ENCODE data around the gene KLC3. TPM values are rescaled to one million over a fixed set of nuclear protein-coding genes. Genes with fewer than 3 reads are reported as not detected.
"Not testable (repeated sequence)": the region's sequence is repeated elsewhere in the genome, so short reads cannot be mapped to it uniquely, and the experiment has no call there.

KLC3 gene
- total RNA-seq, 1 donor from 2014 or later = 0.22 TPM

GRCh38 chr19:45323671-45324081, 16.9 kb upstream of the KLC3 start:
- TF ChIP-seq, protein P1, sequence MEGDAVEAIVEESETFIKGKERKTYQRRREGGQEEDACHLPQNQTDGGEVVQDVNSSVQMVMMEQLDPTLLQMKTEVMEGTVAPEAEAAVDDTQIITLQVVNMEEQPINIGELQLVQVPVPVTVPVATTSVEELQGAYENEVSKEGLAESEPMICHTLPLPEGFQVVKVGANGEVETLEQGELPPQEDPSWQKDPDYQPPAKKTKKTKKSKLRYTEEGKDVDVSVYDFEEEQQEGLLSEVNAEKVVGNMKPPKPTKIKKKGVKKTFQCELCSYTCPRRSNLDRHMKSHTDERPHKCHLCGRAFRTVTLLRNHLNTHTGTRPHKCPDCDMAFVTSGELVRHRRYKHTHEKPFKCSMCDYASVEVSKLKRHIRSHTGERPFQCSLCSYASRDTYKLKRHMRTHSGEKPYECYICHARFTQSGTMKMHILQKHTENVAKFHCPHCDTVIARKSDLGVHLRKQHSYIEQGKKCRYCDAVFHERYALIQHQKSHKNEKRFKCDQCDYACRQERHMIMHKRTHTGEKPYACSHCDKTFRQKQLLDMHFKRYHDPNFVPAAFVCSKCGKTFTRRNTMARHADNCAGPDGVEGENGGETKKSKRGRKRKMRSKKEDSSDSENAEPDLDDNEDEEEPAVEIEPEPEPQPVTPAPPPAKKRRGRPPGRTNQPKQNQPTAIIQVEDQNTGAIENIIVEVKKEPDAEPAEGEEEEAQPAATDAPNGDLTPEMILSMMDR (IDR thresholded peaks at IDR 0.05) = no peak
- Mint-ChIP-seq H3K9me3 (ENCODE audit: low read depth) (no peaks in the 10 kb centered on the region), H3K27me3 (ENCODE audit: low read depth) (no peaks in the 10 kb centered on the region), H3K36me3 (ENCODE audit: low read depth) (no peaks in the 10 kb centered on the region), H3K27ac (ENCODE audit: unreplicated experiment) (no peak overlapping the region), H3K4me1 (ENCODE audit: low read depth) (peaks cover 12% of the 10 kb centered on the region), H3K4me3 (ENCODE audit: unreplicated experiment) (peak overlapping the region; percentile 55)
- no peak for DNase-seq (ENCODE audit: low spot score)

DNA sequence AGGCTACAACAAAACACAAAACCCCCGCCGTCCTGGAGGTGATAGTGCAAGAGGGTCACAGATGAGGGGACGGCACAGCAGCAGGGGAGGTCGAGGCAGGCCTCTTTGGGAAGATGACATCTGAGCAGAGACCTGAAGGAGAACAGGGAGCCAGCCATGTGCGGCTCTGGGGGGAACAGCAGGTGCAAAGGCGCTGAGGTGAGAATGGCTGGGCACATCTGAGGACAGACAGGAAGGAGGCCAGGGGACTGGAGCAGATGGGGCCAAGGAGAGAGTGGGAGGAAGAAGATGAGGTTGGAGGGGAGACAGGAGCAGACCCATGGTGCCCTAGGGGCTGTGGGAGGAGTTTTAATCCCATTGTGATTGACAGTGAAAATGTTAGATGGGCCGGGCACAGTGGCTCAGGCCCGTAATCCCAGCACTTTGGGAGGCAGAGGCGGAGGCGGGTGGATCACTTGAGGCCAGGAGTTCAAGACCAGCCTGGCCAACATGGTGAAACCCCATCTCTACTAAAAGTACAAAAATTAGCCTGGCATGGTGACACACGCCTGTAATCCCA, 16.1 kb upstream of the KLC3 start:
- Mint-ChIP-seq H3K9me3 (ENCODE audit: low read depth) (no peaks in the 10 kb centered on the region), H3K27me3 (ENCODE audit: low read depth) (no peaks in the 10 kb centered on the region), H3K27ac (ENCODE audit: unreplicated experiment) (no peak overlapping the region), H3K4me3 (ENCODE audit: unreplicated experiment) (peak overlapping the region; percentile 55), H3K4me1 (ENCODE audit: low read depth) (peaks cover 12% of the 10 kb centered on the region), H3K36me3 (ENCODE audit: low read depth) (no peaks in the 10 kb centered on the region)
- DNase-seq (ENCODE audit: low spot score) = no peak
- TF ChIP-seq, protein P1 (IDR thresholded peaks at IDR 0.05) = no peak

DNA sequence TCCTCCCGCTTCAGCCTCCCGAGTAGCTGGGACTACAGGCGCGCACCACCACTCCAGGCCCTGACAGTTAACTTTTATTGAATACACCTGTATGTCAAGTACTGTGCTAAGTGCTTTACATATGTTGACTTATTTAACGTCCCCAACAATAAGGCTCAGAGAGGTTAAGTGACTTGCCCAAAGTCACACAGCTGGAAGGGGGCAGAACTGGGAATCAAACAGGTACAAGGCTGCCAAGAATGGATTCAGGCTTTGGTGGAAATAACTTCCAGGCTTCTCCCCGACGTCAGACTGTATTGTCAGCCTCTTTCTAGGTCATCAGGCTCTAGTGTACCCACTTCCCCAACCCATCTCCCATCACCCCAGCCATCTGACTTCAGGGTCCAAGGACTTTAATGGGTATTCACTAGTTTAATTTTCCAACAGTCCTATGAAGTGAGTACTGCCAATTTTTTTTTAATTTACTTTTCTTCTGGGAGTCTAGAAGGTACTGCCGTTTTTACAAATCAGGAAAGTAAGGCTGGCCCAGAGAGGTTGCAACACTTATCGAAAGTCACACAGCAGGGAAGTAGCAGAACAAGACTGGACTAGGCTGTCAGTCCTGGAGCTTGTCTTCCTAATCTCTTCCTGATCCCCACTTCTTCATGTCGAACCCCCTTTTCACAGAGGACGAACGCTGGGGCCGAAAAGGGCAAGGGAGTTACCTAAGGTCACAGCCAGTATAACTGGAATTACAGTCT, 13.0 kb upstream of the KLC3 start:
- no peak overlapping the region for H3K4me3 Mint-ChIP-seq (ENCODE audit: unreplicated experiment)
- no peak for DNase-seq (ENCODE audit: low spot score)
- H3K4me1 Mint-ChIP-seq (ENCODE audit: low read depth) = peaks cover 12% of the 10 kb centered on the region
- H3K27ac Mint-ChIP-seq (ENCODE audit: unreplicated experiment) = no peak overlapping the region
- TF ChIP-seq, protein P1 (IDR thresholded peaks at IDR 0.05) = no peak
- no peaks in the 10 kb centered on the region for H3K9me3 Mint-ChIP-seq (ENCODE audit: low read depth)
- H3K27me3 Mint-ChIP-seq (ENCODE audit: low read depth) = no peaks in the 10 kb centered on the region
- no peaks in the 10 kb centered on the region for H3K36me3 Mint-ChIP-seq (ENCODE audit: low read depth)

DNA sequence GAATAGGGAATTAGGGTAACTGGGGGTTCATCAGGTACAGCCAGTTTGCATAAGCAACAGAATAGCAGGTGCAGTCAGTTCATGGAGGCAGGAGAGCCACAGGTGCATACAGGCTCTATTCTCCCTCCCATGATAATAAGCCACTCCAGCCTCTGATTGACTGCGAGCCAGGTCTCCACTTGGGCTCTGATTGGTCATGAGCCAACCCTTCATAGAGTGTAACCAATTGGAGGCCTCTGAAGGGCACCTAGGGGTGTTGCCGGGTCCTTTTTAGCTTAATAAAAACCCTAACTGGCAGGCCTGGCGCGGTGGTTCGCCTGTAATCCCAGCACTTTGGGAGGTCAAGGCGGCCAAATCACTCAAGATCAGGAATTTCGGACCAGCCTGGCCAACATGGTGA, 9.1 kb upstream of the KLC3 start:
- no peak overlapping the region for H3K4me3 Mint-ChIP-seq (ENCODE audit: unreplicated experiment)
- H3K9me3 Mint-ChIP-seq (ENCODE audit: low read depth) = no peaks in the 10 kb centered on the region
- H3K27me3 Mint-ChIP-seq (ENCODE audit: low read depth) = no peaks in the 10 kb centered on the region
- TF ChIP-seq, protein P1 (IDR thresholded peaks at IDR 0.05) = no peak
- no peak for DNase-seq (ENCODE audit: low spot score)
- H3K36me3 Mint-ChIP-seq (ENCODE audit: low read depth) = no peaks in the 10 kb centered on the region
- no peak overlapping the region for H3K27ac Mint-ChIP-seq (ENCODE audit: unreplicated experiment)
- peaks cover 1% of the 10 kb centered on the region for H3K4me1 Mint-ChIP-seq (ENCODE audit: low read depth)

GRCh38 chr19:45333609-45334303, 6.8 kb upstream of the KLC3 start:
- no peaks in the 10 kb centered on the region for H3K9me3 Mint-ChIP-seq (ENCODE audit: low read depth)
- no peak for DNase-seq (ENCODE audit: low spot score)
- TF ChIP-seq, protein P1 (IDR thresholded peaks at IDR 0.05) = no peak
- H3K27me3 Mint-ChIP-seq (ENCODE audit: low read depth) = no peaks in the 10 kb centered on the region
- H3K4me1 Mint-ChIP-seq (ENCODE audit: low read depth) = peaks cover 3% of the 10 kb centered on the region
- no peak overlapping the region for H3K4me3 Mint-ChIP-seq (ENCODE audit: unreplicated experiment)
- H3K27ac Mint-ChIP-seq (ENCODE audit: unreplicated experiment) = no peak overlapping the region
- H3K36me3 Mint-ChIP-seq (ENCODE audit: low read depth) = no peaks in the 10 kb centered on the region

DNA sequence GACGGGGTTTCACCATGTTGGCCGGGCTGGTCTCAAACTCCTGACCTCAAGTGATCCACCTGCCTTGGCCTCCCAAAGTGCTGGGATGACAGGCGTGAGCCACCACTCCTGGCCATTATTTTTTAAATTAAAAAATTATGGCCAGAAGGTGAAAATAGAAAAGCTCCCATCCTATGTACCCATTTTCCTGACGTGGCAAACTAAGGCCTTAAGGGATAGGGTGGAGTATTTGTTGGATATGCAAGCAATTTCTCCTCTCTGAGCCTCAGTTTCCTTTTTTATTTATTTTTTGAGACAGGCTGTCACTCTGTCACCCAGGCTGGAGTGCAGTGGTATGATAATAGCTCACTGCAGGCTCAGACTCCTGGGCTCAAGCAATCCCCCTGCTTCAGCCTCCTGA, 5.7 kb upstream of the KLC3 start:
- not testable (repeated sequence) for DNase-seq (ENCODE audit: low spot score); H3K27ac Mint-ChIP-seq (ENCODE audit: unreplicated experiment); H3K4me1 Mint-ChIP-seq (ENCODE audit: low read depth); H3K27me3 Mint-ChIP-seq (ENCODE audit: low read depth); H3K9me3 Mint-ChIP-seq (ENCODE audit: low read depth); H3K36me3 Mint-ChIP-seq (ENCODE audit: low read depth); H3K4me3 Mint-ChIP-seq (ENCODE audit: unreplicated experiment)
